Measurements from ENCODE around the gene BTF3L4.
"Not testable (repeated sequence)": the region's sequence is repeated elsewhere in the genome, so short reads cannot be mapped to it uniquely, and the experiment has no call there.

DNA sequence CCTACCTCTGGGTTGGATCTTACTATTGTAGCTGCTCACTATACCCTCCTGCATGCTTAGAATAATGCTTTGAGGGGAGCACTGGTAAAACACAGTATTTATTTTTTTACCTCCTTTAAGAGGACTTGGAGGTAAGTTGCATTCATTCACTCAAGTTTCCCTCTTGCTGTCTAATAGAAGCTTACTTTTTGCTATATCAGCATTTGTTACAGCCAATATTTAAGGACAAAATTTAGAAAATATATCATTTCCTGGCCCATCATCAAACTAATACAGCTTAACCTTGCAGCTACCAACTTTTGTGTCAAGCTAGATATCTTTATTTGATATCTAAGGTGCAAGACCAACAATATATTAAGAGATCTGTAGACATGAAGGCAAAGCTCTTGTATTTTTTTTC lies 31.8 kb downstream of the BTF3L4 start:
- TF ChIP-seq, protein P1, sequence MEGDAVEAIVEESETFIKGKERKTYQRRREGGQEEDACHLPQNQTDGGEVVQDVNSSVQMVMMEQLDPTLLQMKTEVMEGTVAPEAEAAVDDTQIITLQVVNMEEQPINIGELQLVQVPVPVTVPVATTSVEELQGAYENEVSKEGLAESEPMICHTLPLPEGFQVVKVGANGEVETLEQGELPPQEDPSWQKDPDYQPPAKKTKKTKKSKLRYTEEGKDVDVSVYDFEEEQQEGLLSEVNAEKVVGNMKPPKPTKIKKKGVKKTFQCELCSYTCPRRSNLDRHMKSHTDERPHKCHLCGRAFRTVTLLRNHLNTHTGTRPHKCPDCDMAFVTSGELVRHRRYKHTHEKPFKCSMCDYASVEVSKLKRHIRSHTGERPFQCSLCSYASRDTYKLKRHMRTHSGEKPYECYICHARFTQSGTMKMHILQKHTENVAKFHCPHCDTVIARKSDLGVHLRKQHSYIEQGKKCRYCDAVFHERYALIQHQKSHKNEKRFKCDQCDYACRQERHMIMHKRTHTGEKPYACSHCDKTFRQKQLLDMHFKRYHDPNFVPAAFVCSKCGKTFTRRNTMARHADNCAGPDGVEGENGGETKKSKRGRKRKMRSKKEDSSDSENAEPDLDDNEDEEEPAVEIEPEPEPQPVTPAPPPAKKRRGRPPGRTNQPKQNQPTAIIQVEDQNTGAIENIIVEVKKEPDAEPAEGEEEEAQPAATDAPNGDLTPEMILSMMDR (IDR thresholded peaks at IDR 0.05; ENCODE audit: borderline replicate concordance, extremely low read depth, low read length, poor library complexity, severe bottlenecking), result not testable (repeated sequence)
- not testable (repeated sequence) for TF ChIP-seq EZH2 (IDR thresholded peaks at IDR 0.05; ENCODE audit: borderline replicate concordance, low read depth, low read length, severe bottlenecking)

Measured in DND-41 (cell line).